Measurements from ENCODE around the gene CYP26B1. TPM values are rescaled to one million over a fixed set of nuclear protein-coding genes. Genes with fewer than 3 reads are reported as not detected.

CYP26B1 gene
- polyA plus RNA-seq, 4 donors, result 0.22 to 6.2 (median 1.6) TPM

DNA sequence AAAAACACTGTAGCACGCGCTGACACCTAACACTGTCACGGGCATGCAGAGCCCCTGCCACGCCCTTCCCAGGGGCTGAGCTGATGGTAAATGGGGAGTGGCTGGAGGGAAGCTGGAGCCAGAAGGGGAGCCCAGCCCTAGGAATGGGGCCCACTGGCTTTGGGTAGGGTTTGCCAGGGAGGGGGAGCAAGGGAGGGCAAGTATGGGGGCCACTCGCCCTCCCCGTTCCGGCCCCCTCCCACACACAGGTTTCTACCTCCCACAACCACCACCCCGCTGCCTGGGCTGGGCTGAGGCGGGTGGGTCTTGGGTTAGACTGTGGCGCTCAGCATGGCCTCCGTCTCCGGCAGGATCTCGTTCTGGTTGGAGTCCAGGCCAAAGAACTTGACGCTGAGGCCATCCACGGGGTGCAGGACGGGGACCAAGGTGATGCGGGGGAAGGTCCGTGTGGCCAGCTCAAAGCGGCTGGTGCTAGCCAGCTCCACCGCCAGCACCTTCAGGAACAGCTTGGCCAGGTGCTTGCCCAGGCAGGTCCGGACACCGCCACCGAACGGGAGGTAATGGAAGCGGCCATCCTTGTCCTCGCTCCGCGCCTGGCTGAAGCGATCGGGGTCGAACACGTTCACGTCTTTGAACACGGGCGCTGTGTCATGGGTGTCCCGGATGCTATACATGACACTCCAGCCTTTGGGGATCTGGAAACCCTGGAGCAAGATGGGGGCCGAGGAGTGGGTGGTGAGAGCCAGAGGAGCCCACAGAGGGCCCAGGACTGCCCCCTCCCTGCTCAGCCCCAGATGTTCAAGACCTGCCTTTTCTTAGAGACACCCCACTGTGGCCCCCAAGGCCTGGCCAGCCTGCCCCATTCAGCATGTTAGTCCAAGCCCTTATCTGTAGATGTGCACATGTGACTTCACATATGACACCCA is 15.5 kb downstream of the CYP26B1 start:
- DNase-seq (no peak), FAIRE-seq (no peak)
- Histone ChIP-seq H3K4me1 (ENCODE audit: control insufficient read depth in 3 of 3, insufficient read depth in 2 of 3, low read depth in 1 of 3, low read length in 2 of 3) (no peaks in the 10 kb centered on the region), H3K27ac (ENCODE audit: low read depth in 1 of 3, low read length in 2 of 3) (no peak overlapping the region), H3K27me3 (ENCODE audit: control insufficient read depth in 3 of 3, insufficient read depth in 3 of 3, low read length in 3 of 3) (peaks cover 0 to 2% (median 0%) of the 10 kb centered on the region in 3 donors), H3K9me3 (ENCODE audit: control insufficient read depth in 2 of 2, insufficient read depth in 1 of 2, low read depth in 1 of 2, low read length in 1 of 2) (no peaks in the 10 kb centered on the region), H3K36me3 (ENCODE audit: control insufficient read depth in 3 of 3, insufficient read depth in 2 of 3, low read depth in 1 of 3, low read length in 3 of 3) (no peaks in the 10 kb centered on the region), H3K4me3 (ENCODE audit: low read depth in 1 of 3, low read length in 3 of 3) (no peak overlapping the region)
- WGBS, 3 donors, result 87 to 92% (median 88%) methylated on average over 36 to 37 of the region's 37 CpGs

DNA sequence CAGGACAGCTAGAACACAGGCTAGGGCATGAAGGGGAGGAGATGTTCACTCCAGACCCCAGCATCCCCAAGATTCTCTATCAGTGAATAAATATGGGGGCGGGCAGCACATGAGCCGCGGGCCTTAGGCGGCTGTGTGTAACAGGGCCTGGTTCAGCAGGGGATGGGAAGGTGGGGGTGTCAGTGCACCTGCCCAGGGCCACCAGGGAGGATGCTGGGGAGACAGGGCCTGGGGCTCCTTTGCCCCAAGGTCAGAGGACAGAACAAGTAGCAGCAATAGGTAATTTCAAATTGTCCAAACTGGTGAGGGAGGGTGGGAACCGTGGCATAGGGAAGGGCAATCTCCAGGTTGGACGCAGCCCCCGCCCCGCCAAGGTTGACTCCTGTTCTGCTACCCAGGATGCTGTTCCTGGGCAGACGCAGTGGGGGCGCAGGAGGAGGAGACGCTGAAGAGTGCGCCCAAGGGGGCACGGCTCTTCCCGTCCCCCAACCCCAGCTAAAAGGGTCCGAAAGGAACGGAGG is 16.2 kb downstream of the CYP26B1 start:
- no peaks in the 10 kb centered on the region for H3K4me1 ChIP-seq (ENCODE audit: control insufficient read depth in 3 of 3, insufficient read depth in 2 of 3, low read depth in 1 of 3, low read length in 2 of 3)
- WGBS, 3 donors, result 89 to 94% (median 90%) methylated on average over 16 of the region's 16 CpGs
- H3K27me3 ChIP-seq (ENCODE audit: control insufficient read depth in 3 of 3, insufficient read depth in 3 of 3, low read length in 3 of 3), result peaks cover 0 to 2% (median under 1%) of the 10 kb centered on the region in 3 donors
- H3K9me3 ChIP-seq (ENCODE audit: control insufficient read depth in 2 of 2, insufficient read depth in 1 of 2, low read depth in 1 of 2, low read length in 1 of 2), result no peaks in the 10 kb centered on the region
- DNase-seq, result no peak
- no peak overlapping the region for H3K4me3 ChIP-seq (ENCODE audit: low read depth in 1 of 3, low read length in 3 of 3)
- no peak for FAIRE-seq
- H3K36me3 ChIP-seq (ENCODE audit: control insufficient read depth in 3 of 3, insufficient read depth in 2 of 3, low read depth in 1 of 3, low read length in 3 of 3), result no peaks in the 10 kb centered on the region
- H3K27ac ChIP-seq (ENCODE audit: low read depth in 1 of 3, low read length in 2 of 3), result no peak overlapping the region

DNA sequence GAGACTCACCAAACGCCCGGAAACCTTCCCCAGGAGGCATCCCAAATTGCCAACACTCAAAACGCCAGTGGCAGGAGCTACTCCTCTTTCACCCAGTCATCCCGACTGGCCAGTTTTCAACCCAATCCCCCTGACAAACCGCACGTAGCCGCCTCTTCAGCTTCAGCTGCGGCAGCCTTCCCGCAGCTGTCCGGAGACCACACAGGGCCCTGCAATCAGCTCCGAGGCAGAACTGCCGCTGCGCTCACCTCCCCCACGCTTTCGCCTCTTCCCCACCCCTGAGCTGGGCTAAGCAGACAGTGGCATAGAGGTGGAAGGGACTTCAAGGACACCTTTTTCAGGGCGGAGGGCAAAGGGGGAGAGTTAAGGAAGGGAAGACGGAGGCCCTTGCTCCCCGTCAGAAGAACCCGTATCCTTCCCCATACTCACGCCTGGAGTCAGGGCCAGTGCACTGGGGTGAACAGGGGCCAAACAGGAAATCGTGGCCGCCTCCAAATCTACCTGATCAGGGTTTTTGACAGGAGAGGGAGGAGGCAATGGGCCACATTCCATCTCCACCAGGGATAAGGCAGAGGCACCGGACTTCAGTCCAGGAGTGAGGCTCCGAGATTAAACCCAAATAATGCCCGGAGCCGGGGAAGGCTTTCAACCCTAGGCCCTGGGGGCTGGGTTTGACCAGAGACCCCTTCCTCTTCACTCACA is 16.9 kb downstream of the CYP26B1 start:
- FAIRE-seq (no peak), DNase-seq (no peak)
- 75 to 76% (median 75%) methylated on average over 26 of the region's 26 CpGs for WGBS, 3 donors
- H3K4me1 ChIP-seq (ENCODE audit: control insufficient read depth in 3 of 3, insufficient read depth in 2 of 3, low read depth in 1 of 3, low read length in 2 of 3), result no peaks in the 10 kb centered on the region
- no peaks in the 10 kb centered on the region for H3K9me3 ChIP-seq (ENCODE audit: control insufficient read depth in 2 of 2, insufficient read depth in 1 of 2, low read depth in 1 of 2, low read length in 1 of 2)
- no peak overlapping the region for H3K4me3 ChIP-seq (ENCODE audit: low read depth in 1 of 3, low read length in 3 of 3)
- H3K27ac ChIP-seq (ENCODE audit: low read depth in 1 of 3, low read length in 2 of 3), result no peak overlapping the region
- no peaks in the 10 kb centered on the region for H3K36me3 ChIP-seq (ENCODE audit: control insufficient read depth in 3 of 3, insufficient read depth in 2 of 3, low read depth in 1 of 3, low read length in 3 of 3)
- H3K27me3 ChIP-seq (ENCODE audit: control insufficient read depth in 3 of 3, insufficient read depth in 3 of 3, low read length in 3 of 3), result peaks cover 0 to 2% (median 2%) of the 10 kb centered on the region in 3 donors

- H3K9me3 ChIP-seq (ENCODE audit: control insufficient read depth in 2 of 2, insufficient read depth in 1 of 2, low read depth in 1 of 2, low read length in 1 of 2), result no peaks in the 10 kb centered on the region
- no peak overlapping the region for H3K27ac ChIP-seq (ENCODE audit: low read depth in 1 of 3, low read length in 2 of 3)
- no peak overlapping the region for H3K4me3 ChIP-seq (ENCODE audit: low read depth in 1 of 3, low read length in 3 of 3)
- 76 to 84% (median 81%) methylated on average over 9 of the region's 9 CpGs for whole genome bisulfite sequencing, 3 donors
- DNase-seq (no peak), FAIRE-seq (no peak)
- no peaks in the 10 kb centered on the region for H3K4me1 ChIP-seq (ENCODE audit: control insufficient read depth in 3 of 3, insufficient read depth in 2 of 3, low read depth in 1 of 3, low read length in 2 of 3)
- peaks cover 0 to 2% (median 2%) of the 10 kb centered on the region in 3 donors for H3K27me3 ChIP-seq (ENCODE audit: control insufficient read depth in 3 of 3, insufficient read depth in 3 of 3, low read length in 3 of 3)
- H3K36me3 ChIP-seq (ENCODE audit: control insufficient read depth in 3 of 3, insufficient read depth in 2 of 3, low read depth in 1 of 3, low read length in 3 of 3), result no peaks in the 10 kb centered on the region
Measured at GRCh38 chr2:72129681-72130340, 17.9 kb downstream of the CYP26B1 start.

DNA sequence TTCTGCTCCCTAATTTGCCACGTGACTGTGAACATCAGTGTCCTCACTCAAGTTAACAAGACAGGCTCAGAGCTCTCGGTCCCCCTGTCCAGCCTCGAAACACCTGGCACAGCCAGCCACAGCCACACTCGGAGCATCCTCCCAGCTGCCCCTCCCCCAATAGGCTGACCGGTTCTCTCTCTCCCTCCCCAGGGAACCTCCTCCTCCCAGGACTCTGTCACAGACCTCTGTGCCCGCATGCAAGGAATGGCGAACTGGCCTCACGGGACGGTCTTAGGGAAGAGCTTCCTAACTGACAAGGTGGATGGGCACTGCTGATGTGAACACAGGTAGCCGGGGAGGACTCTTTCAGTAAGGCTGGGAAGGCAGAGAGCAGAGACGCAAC is 18.8 kb downstream of the CYP26B1 start:
- Histone ChIP-seq H3K9me3 (ENCODE audit: control insufficient read depth in 2 of 2, insufficient read depth in 1 of 2, low read depth in 1 of 2, low read length in 1 of 2) (no peaks in the 10 kb centered on the region), H3K27me3 (ENCODE audit: control insufficient read depth in 3 of 3, insufficient read depth in 3 of 3, low read length in 3 of 3) (peaks cover 0 to 2% (median 2%) of the 10 kb centered on the region in 3 donors), H3K4me1 (ENCODE audit: control insufficient read depth in 3 of 3, insufficient read depth in 2 of 3, low read depth in 1 of 3, low read length in 2 of 3) (no peaks in the 10 kb centered on the region), H3K4me3 (ENCODE audit: low read depth in 1 of 3, low read length in 3 of 3) (no peak overlapping the region), H3K27ac (ENCODE audit: low read depth in 1 of 3, low read length in 2 of 3) (no peak overlapping the region), H3K36me3 (ENCODE audit: control insufficient read depth in 3 of 3, insufficient read depth in 2 of 3, low read depth in 1 of 3, low read length in 3 of 3) (no peaks in the 10 kb centered on the region)
- DNase-seq (no peak), FAIRE-seq (no peak)
- 81 to 85% (median 81%) methylated on average over 10 to 11 of the region's 11 CpGs for WGBS, 3 donors

DNA sequence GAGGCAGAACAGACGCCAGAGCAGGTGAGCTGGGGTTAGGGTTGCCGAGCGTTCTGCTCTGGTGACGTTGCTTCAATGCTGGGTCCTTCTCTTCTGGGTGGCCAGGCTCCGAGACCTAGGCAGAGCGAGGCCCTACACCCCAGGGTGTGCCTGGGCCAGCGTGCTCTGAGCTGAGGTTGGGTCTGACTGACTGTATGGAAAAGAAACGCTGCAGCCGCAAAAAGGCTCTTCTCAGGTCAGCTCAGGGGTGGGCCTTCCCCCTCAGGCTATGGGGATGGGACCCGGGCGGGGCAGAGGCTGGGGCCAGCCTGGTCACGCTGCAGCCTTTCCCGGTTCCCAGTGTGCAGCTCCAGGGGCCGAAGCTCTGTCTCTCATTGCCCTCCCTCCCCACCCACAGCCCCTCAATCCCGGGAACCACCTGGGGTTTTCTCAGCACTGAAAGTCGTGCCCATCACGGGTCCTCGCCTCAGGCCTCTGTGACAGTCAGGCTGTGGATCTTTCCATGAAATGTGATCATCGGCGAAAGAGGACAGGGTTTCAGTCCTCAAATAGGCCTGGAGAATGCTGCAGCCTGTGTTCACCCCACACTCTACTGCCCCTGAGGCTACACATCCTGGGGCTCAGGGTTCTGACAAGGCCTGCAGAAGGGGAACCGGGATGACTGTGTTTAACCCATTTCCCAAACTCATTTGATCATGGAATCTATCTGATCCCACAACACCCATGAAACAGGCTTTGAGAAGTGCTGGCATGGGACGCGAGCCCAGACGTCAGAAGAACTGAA is 19.4 kb downstream of the CYP26B1 start:
- H3K9me3 ChIP-seq (ENCODE audit: control insufficient read depth in 2 of 2, insufficient read depth in 1 of 2, low read depth in 1 of 2, low read length in 1 of 2), result no peaks in the 10 kb centered on the region
- 78 to 89% (median 83%) methylated on average over 23 to 24 of the region's 24 CpGs for WGBS, 3 donors
- no peak overlapping the region for H3K4me3 ChIP-seq (ENCODE audit: low read depth in 1 of 3, low read length in 3 of 3)
- FAIRE-seq (no peak), DNase-seq (no peak)
- no peaks in the 10 kb centered on the region for H3K36me3 ChIP-seq (ENCODE audit: control insufficient read depth in 3 of 3, insufficient read depth in 2 of 3, low read depth in 1 of 3, low read length in 3 of 3)
- H3K27me3 ChIP-seq (ENCODE audit: control insufficient read depth in 3 of 3, insufficient read depth in 3 of 3, low read length in 3 of 3), result peaks cover 0 to 2% (median 2%) of the 10 kb centered on the region in 3 donors
- no peak overlapping the region for H3K27ac ChIP-seq (ENCODE audit: low read depth in 1 of 3, low read length in 2 of 3)
- H3K4me1 ChIP-seq (ENCODE audit: control insufficient read depth in 3 of 3, insufficient read depth in 2 of 3, low read depth in 1 of 3, low read length in 2 of 3), result no peaks in the 10 kb centered on the region

DNA sequence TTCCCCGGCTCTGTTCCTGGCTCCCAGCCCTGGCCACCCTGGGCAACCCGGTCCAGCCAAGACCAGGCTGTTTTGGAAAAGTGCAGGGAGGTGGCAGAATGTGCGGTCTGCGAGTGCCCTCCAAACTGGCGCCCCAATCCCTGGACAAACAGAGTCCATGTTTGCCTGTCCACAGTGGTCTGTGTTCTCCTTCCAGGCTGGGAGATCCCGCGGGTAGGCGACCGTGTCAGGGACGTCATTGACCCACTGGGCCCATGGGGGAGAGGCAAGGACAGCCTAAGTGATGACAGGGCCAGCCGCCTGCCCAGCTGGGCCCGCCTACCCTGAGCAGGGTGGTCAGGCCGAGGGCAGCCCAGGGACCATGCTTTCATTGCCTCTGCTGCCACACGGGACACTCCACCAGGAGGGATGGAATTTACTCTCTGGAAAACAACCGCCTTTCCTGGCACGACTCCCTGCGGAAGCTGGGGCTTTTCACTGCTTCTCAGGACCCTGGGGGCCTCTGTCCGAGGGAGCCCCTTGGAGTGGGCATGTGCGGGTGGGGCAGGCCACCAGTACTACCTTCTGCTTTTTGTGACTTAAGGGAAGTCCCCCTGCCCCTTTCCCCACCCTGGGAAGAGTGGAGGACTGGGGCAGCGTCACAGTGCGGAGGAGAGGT is 20.1 kb downstream of the CYP26B1 start:
- WGBS, 3 donors, result 84 to 87% (median 87%) methylated on average over 21 of the region's 21 CpGs
- Histone ChIP-seq H3K4me3 (ENCODE audit: low read depth in 1 of 3, low read length in 3 of 3) (no peak overlapping the region), H3K27me3 (ENCODE audit: control insufficient read depth in 3 of 3, insufficient read depth in 3 of 3, low read length in 3 of 3) (peaks cover 0 to 2% (median 2%) of the 10 kb centered on the region in 3 donors), H3K9me3 (ENCODE audit: control insufficient read depth in 2 of 2, insufficient read depth in 1 of 2, low read depth in 1 of 2, low read length in 1 of 2) (no peaks in the 10 kb centered on the region), H3K4me1 (ENCODE audit: control insufficient read depth in 3 of 3, insufficient read depth in 2 of 3, low read depth in 1 of 3, low read length in 2 of 3) (no peaks in the 10 kb centered on the region), H3K36me3 (ENCODE audit: control insufficient read depth in 3 of 3, insufficient read depth in 2 of 3, low read depth in 1 of 3, low read length in 3 of 3) (no peaks in the 10 kb centered on the region), H3K27ac (ENCODE audit: low read depth in 1 of 3, low read length in 2 of 3) (no peak overlapping the region)
- FAIRE-seq (no peak), DNase-seq (no peak)

All from small intestine (tissue), 7 donors.